Ramos (cell line): Measurements from ENCODE around the gene CD8B.

Experiments used
- in situ Hi-C: fragments of 300-500 bp; cut with MboI; formaldehyde crosslinking; loops from one replicate; pipeline ENCODE4 v1.14.3; 2022; ENCODE audit warnings: low sequenced_read_pairs; ENCODE audit not compliant: unreplicated experiment

Gene CD8B

GRCh38 chr2:86806059-86806857, 55.4 kb downstream of the CD8B start:
- in situ Hi-C loops = no loop called here

GRCh38 chr2:86800856-86801567, 60.7 kb downstream of the CD8B start:
- in situ Hi-C loops = no loop called here

GRCh38 chr2:86794861-86795260, 66.8 kb downstream of the CD8B start:
- in situ Hi-C loops = no loop called here

GRCh38 chr2:86793752-86794151, 67.9 kb downstream of the CD8B start:
- in situ Hi-C loops = no loop called here

- in situ Hi-C loops = no loop called here
Measured at GRCh38 chr2:86791573-86791972, 70.1 kb downstream of the CD8B start.

GRCh38 chr2:86790676-86791572, 70.8 kb downstream of the CD8B start, which contains the start of gene CD8A:
CD8A (minus strand) TSS chr2:86790913; CDS start chr2:86790825, 88 bp downstream.
- in situ Hi-C loops = no loop called here

- in situ Hi-C loops = no loop called here
Measured at GRCh38 chr2:86790134-86790675, 71.5 kb downstream of the CD8B start.

- in situ Hi-C loops = no loop called here
Measured at GRCh38 chr2:86789687-86790133, 72.0 kb downstream of the CD8B start.

GRCh38 chr2:86788881-86789686, 72.6 kb downstream of the CD8B start:
- in situ Hi-C loops = no loop called here

GRCh38 chr2:86788165-86788564, 73.5 kb downstream of the CD8B start:
- in situ Hi-C loops = no loop called here

GRCh38 chr2:86787736-86788135, 74.0 kb downstream of the CD8B start:
- in situ Hi-C loops = no loop called here

GRCh38 chr2:86786001-86786536, 75.6 kb downstream of the CD8B start:
- in situ Hi-C loops = no loop called here

GRCh38 chr2:86785456-86785855, 76.2 kb downstream of the CD8B start:
- in situ Hi-C loops = no loop called here

- in situ Hi-C loops = no loop called here
Measured at GRCh38 chr2:86783615-86784339, 77.9 kb downstream of the CD8B start.

GRCh38 chr2:86782748-86783147, 78.9 kb downstream of the CD8B start:
- in situ Hi-C loops = no loop called here

- in situ Hi-C loops = no loop called here
Measured at GRCh38 chr2:86781363-86781762, 80.3 kb downstream of the CD8B start.

GRCh38 chr2:86779971-86780370, 81.7 kb downstream of the CD8B start:
- in situ Hi-C loops = no loop called here

GRCh38 chr2:86778957-86779356, 82.7 kb downstream of the CD8B start:
- in situ Hi-C loops = no loop called here

GRCh38 chr2:86776532-86776931, 85.2 kb downstream of the CD8B start:
- in situ Hi-C loops = no loop called here
